Measurements from ENCODE around the gene AUNIP.

DNA sequence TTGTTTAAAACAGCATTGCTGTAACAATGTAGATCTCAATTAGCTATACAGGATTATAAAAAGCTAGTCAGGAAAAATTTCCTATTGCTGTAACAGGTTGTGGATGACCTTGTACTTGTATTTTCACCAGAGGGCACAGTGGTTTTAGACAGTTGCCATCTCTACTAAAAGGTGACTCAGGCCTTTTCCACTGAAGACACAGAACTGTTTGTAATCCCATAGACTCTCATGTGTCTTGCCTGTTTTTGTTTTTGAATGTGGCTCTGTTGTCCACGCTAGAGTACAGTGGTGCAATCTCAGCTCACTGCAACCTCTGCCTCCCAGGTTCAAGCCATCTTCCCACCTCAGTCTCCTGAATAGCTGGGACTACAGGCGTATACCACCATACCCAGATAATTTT is 33.7 kb downstream of the AUNIP start:
- no peak for TF ChIP-seq CTCF (IDR thresholded peaks at IDR 0.05)
- no peak for TF ChIP-seq POLR2A (IDR thresholded peaks at IDR 0.05)
